SK-N-SH (cell line): ENCODE results near the gene ZFYVE21. TPM values are rescaled to one million over a fixed set of nuclear protein-coding genes. Genes with fewer than 3 reads are reported as not detected.

Source experiments
- CTCF ChIA-PET: fragments of 300-600, 350-600 bp; formaldehyde crosslinking; extraction: SDS; loops from one replicate; lab custom pipeline; 2021; lab: Yijun Ruan, JAX
- POLR2A ChIA-PET: fragments of 350-600 bp; sonication (Branson Sonifier 250); formaldehyde crosslinking; extraction: SDS; loops from one replicate; lab custom pipeline; 2020; ENCODE audit warnings: antibody characterized with exemption, inconsistent platforms; lab: Yijun Ruan, JAX
- DNase-seq: peaks from one replicate; pipeline ENCODE4 v3.0.0; 2012
- H2AFZ ChIP-seq: fragments of 200-600 bp; sonication (generic); 2 replicates; pipeline ENCODE4 v1.8.1; 2016; ENCODE audit warnings: antibody characterized with exemption, mild to moderate bottlenecking, low read depth
- H3F3A ChIP-seq: fragments of 200-600 bp; sonication (generic); replicated peaks from 2 replicates; pipeline ENCODE3; 2016; ENCODE audit warnings: antibody characterized with exemption, mild to moderate bottlenecking; ENCODE audit not compliant: insufficient read depth
- H3K27ac ChIP-seq, 2 experiments: fragments of 200-500 bp in 1 of 2; fragments of 200-600 bp in 1 of 2; sonication (Bioruptor generic) in 1 of 2; sonication (generic), shearing (Covaris generic) in 1 of 2; 2 replicates each; pipeline versions ENCODE4 v1.5.1 to v1.6.1; 2014 to 2016; ENCODE audit warnings: low read depth in 2 of 2, inconsistent platforms in 1 of 2, low read length in 1 of 2, mild to moderate bottlenecking in 1 of 2, mixed read lengths in 1 of 2
- H3K27me3 ChIP-seq: fragments of 200-600 bp; sonication (generic), shearing (Covaris generic); 2 replicates; pipeline ENCODE4 v1.6.1; 2016; ENCODE audit warnings: mixed run types; ENCODE audit not compliant: insufficient read depth
- H3K36me3 ChIP-seq, 2 experiments: fragments of 200-500 bp in 1 of 2; fragments of 200-600 bp in 1 of 2; sonication (Bioruptor generic) in 1 of 2; sonication (generic) in 1 of 2; replicated peaks in 1 of 2; 2 replicates each; pipeline versions ENCODE3 to v1.5.1; 2014 to 2016; ENCODE audit warnings: low read length in 1 of 2, mild to moderate bottlenecking in 1 of 2; ENCODE audit not compliant: insufficient read depth in 2 of 2, control insufficient read depth in 1 of 2
- H3K4me1 ChIP-seq, 2 experiments: fragments of 200-500 bp in 1 of 2; fragments of 200-600 bp in 1 of 2; sonication (Bioruptor generic) in 1 of 2; sonication (generic), shearing (Covaris generic) in 1 of 2; 2 replicates each; pipeline versions ENCODE4 v1.5.1 to v1.6.1; 2014 to 2016; ENCODE audit warnings: low read depth in 1 of 2, low read length in 1 of 2, mixed run types in 1 of 2; ENCODE audit not compliant: insufficient read depth in 2 of 2, control insufficient read depth in 1 of 2
- H3K4me2 ChIP-seq: fragments of 200-600 bp; sonication (generic), shearing (Covaris generic); 2 replicates; pipeline ENCODE4 v1.6.1; 2017; ENCODE audit warnings: mixed run types
- H3K4me3 ChIP-seq, 2 experiments: fragments of 200-500 bp in 1 of 2; fragments of 200-600 bp in 1 of 2; sonication (Bioruptor generic) in 1 of 2; sonication (generic), shearing (Covaris generic) in 1 of 2; 2 replicates each; pipeline versions ENCODE4 v1.5.1 to v1.8.1; 2014 to 2016; ENCODE audit warnings: low read depth in 2 of 2, inconsistent platforms in 1 of 2, low read length in 1 of 2, mild to moderate bottlenecking in 1 of 2, mixed read lengths in 1 of 2, moderate library complexity in 1 of 2
- H3K79me2 ChIP-seq: fragments of 200-600 bp; sonication (generic); 2 replicates; pipeline ENCODE4 v1.8.1; 2017; ENCODE audit warnings: mild to moderate bottlenecking; ENCODE audit not compliant: insufficient read depth
- H3K9ac ChIP-seq: fragments of 200-600 bp; sonication (generic); 2 replicates; pipeline ENCODE4 v1.6.1; 2017; ENCODE audit warnings: mixed run types
- H3K9me2 ChIP-seq: fragments of 200-600 bp; sonication (generic); 2 replicates; pipeline ENCODE4 v1.6.1; 2017; ENCODE audit warnings: mixed run types
- H3K9me3 ChIP-seq: fragments of 200-600 bp; sonication (generic); 2 replicates; pipeline ENCODE4 v1.6.1; 2017; ENCODE audit warnings: mixed run types, mild to moderate bottlenecking, moderate library complexity
- H4K20me1 ChIP-seq: fragments of 200-600 bp; sonication (generic); 2 replicates; pipeline ENCODE4 v1.6.1; 2017; ENCODE audit warnings: mild to moderate bottlenecking, mixed run types; ENCODE audit not compliant: insufficient read depth
- CHD2 ChIP-seq: fragments of 150-350 bp; IDR thresholded peaks from 2 replicates; pipeline ENCODE4 v1.6.1; 2018; ENCODE audit warnings: low read length; ENCODE audit not compliant: partially characterized antibody
- CTCF ChIP-seq: fragments of 200-600 bp; sonication (generic); IDR thresholded peaks from 2 replicates; pipeline ENCODE4 v1.6.1; 2017; ENCODE audit warnings: antibody characterized with exemption, mild to moderate bottlenecking, moderate library complexity
- FOXJ3 ChIP-seq: sonication (generic); formaldehyde crosslinking; IDR thresholded peaks from 2 replicates; pipeline ENCODE4 v1.5.1; 2020; ENCODE audit warnings: mild to moderate bottlenecking, missing genetic modification reagents
- GATA2 ChIP-seq: sonication (generic); formaldehyde crosslinking; IDR thresholded peaks from 2 replicates; pipeline ENCODE4 v1.5.0; 2020; ENCODE audit warnings: mild to moderate bottlenecking, missing genetic modification reagents
- MXI1 ChIP-seq: IDR thresholded peaks from 2 replicates; pipeline ENCODE4 v1.6.1; 2012; ENCODE audit warnings: mild to moderate bottlenecking, low read depth, low read length, improper control_type of control experiment
- RAD21 ChIP-seq: IDR thresholded peaks from 2 replicates; pipeline ENCODE4 v1.6.1; 2012; ENCODE audit warnings: mild to moderate bottlenecking, low read length
- RXRA ChIP-seq: IDR thresholded peaks from 2 replicates; pipeline ENCODE4 v1.4.0; 2012; ENCODE audit warnings: low read depth, mild to moderate bottlenecking, borderline replicate concordance
- TCF12 ChIP-seq: IDR thresholded peaks from 2 replicates; pipeline ENCODE4 v1.4.0; 2012
- USF2 ChIP-seq: fragments of 150-350 bp; IDR thresholded peaks from 2 replicates; pipeline ENCODE4 v1.6.1; 2017; ENCODE audit warnings: antibody characterized with exemption, low read length, low read depth, borderline replicate concordance
- WGBS: methylation state at CpG from one replicate; pipeline ENCODE4 v1.1.6; 2017; ENCODE audit warnings: low lambda C conversion rate; 5-methylcytosine and 5-hydroxymethylcytosine counted together
- polyA plus RNA-seq, 3 experiments: library from polyadenylated mRNA; depleted of rRNA; stranded (reverse); fragments of >200 nt; gene quantifications; 2 replicates each; pipeline ENCODE4 v1.2.3, GENCODE V29; 2012
- TF ChIP-seq, protein P1 (sequence below): fragments of 150-350 bp; IDR thresholded peaks from 2 replicates; pipeline ENCODE4 v1.6.1; 2016; ENCODE audit warnings: mild to moderate bottlenecking, low read depth, low read length
- TF ChIP-seq, protein P2 (sequence below): IDR thresholded peaks from 2 replicates; pipeline ENCODE4 v1.4.0; 2012; ENCODE audit warnings: low read depth, borderline replicate concordance

Gene ZFYVE21
- polyA plus RNA-seq, 1 of the 3 experiments (the other 2 are of a cell fraction): 82.1 TPM

DNA sequence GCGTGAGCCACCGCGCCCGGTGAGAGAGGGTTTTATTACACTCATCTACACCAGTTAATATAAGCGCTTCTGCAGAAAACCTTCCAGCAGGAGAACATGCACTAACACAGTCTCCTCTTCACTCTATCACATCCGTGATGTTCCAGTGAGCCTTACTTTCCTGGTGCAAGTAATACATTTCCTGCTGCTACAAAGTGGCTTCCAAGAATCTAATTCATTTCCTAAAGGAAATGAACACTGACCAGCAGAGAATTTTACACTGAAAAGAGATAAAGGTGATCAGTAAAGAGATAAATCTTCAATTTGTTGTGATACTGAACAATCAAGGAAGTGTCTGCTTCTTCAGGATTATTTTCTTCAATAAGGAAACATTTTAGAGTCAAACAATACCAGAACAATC is 39.5 kb downstream of the ZFYVE21 start:
- Histone ChIP-seq H3K9ac (no peak overlapping the region), H3K27ac (no peak overlapping the region), H3K9me2 (no peaks in the 10 kb centered on the region), H3K4me2 (no peak overlapping the region), H3K4me3 (no peak overlapping the region), H2AFZ (no peak overlapping the region), H3K27me3 (no peaks in the 10 kb centered on the region), H4K20me1 (no peaks in the 10 kb centered on the region), H3K9me3 (no peaks in the 10 kb centered on the region), H3K79me2 (no peaks in the 10 kb centered on the region), H3K4me1 (no peaks in the 10 kb centered on the region; a peak in 1 of 4 replicates), H3K36me3 (peaks cover 0 to 2% of the 10 kb centered on the region in 2 experiments), H3F3A (no peaks in the 10 kb centered on the region)
- TF ChIP-seq USF2 (no peak), TCF12 (no peak), FOXJ3 (CRISPR knock-in tag) (no peak), RXRA (no peak)
- TF ChIP-seq, protein P1, sequence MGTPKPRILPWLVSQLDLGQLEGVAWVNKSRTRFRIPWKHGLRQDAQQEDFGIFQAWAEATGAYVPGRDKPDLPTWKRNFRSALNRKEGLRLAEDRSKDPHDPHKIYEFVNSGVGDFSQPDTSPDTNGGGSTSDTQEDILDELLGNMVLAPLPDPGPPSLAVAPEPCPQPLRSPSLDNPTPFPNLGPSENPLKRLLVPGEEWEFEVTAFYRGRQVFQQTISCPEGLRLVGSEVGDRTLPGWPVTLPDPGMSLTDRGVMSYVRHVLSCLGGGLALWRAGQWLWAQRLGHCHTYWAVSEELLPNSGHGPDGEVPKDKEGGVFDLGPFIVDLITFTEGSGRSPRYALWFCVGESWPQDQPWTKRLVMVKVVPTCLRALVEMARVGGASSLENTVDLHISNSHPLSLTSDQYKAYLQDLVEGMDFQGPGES: no peak
- ChIA-PET POLR2A (no interaction called here), CTCF (interaction anchor here (0.6 kb wide), 1 partner anchor 722 kb away, joined by 3 read pairs; no protein-coding TSS in a partner anchor)
- DNase-seq: no peak
- 93% methylated on average over 6 of the region's 6 CpGs for WGBS

DNA sequence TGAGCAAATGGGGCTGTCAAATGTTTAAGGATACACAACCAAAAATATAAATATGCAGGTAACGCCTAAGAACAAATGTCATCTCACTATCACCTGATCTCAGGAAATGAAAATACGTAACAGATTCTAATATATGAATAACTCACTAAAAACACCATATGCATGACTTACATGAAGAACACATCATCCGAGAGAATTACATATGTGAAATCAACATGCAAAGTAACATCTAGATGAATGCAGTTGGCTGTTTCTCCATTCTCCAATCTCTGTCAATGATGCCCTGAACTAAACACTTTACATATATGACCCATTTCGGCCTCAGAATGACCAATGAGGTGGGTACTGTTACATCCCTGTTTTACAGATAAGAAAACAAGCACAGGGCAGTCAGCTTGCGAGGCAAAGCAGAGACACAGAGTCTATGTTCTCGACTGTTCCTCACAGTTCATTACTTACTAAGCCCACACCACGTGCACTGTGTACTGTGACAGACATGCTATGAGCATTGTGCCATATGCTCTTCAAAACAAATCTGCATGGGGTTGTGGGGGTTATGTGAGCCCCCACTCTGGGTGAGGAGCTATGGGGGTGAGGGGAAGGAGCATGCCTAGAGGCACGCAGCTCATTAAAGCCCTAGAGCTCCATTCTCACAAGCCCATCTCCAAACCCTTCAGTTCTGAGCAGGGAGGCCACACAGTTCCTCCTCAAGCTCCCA is 42.6 kb downstream of the ZFYVE21 start:
- Histone ChIP-seq H2AFZ (no peak overlapping the region), H3K4me1 (no peaks in the 10 kb centered on the region; a peak in 1 of 4 replicates), H3K27ac (no peak overlapping the region), H4K20me1 (no peaks in the 10 kb centered on the region), H3F3A (no peaks in the 10 kb centered on the region), H3K9me2 (no peaks in the 10 kb centered on the region), H3K79me2 (no peaks in the 10 kb centered on the region), H3K4me3 (no peak overlapping the region), H3K27me3 (no peaks in the 10 kb centered on the region), H3K36me3 (no peaks in the 10 kb centered on the region), H3K9me3 (no peaks in the 10 kb centered on the region), H3K9ac (no peak overlapping the region), H3K4me2 (no peak overlapping the region)
- POLR2A ChIA-PET: interaction anchor here (0.6 kb wide), 1 partner anchor 21 kb away, joined by 3 read pairs; no protein-coding TSS in a partner anchor
- no peak for TF ChIP-seq GATA2 (CRISPR knock-in tag)
- TF ChIP-seq, protein P2, sequence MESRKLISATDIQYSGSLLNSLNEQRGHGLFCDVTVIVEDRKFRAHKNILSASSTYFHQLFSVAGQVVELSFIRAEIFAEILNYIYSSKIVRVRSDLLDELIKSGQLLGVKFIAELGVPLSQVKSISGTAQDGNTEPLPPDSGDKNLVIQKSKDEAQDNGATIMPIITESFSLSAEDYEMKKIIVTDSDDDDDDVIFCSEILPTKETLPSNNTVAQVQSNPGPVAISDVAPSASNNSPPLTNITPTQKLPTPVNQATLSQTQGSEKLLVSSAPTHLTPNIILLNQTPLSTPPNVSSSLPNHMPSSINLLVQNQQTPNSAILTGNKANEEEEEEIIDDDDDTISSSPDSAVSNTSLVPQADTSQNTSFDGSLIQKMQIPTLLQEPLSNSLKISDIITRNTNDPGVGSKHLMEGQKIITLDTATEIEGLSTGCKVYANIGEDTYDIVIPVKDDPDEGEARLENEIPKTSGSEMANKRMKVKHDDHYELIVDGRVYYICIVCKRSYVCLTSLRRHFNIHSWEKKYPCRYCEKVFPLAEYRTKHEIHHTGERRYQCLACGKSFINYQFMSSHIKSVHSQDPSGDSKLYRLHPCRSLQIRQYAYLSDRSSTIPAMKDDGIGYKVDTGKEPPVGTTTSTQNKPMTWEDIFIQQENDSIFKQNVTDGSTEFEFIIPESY: no peak
- no peak for TF ChIP-seq RAD21
- TF ChIP-seq CHD2: no peak
- TF ChIP-seq, protein P1: no peak
- TF ChIP-seq MXI1: no peak
- TF ChIP-seq RXRA: no peak
- no peak for TF ChIP-seq CTCF
- TF ChIP-seq USF2: no peak
- CTCF ChIA-PET: no interaction called here
- DNase-seq: no peak
- 91% methylated on average over 8 of the region's 8 CpGs for WGBS
